Heart left ventricle (tissue), 16 donors: ENCODE data around the gene PRKAB2. TPM values are rescaled to one million over a fixed set of nuclear protein-coding genes. Genes with fewer than 3 reads are reported as not detected.
"Not testable (repeated sequence)": the region's sequence is repeated elsewhere in the genome, so short reads cannot be mapped to it uniquely, and the experiment has no call there.

Experiments used
- ATAC-seq, 4 donors: fragments of 200-7000 bp; cut with Tn5 transposase; one replicate each; pipeline ENCODE4 v1.9.1; 2020 to 2022; ENCODE audit warnings: moderate library complexity in 4 of 4, mild to moderate bottlenecking in 3 of 4, moderate number of reproducible peaks in 1 of 4
- DNase-seq, 5 donors: peaks; one replicate each; pipeline ENCODE4 v3.0.0-alpha.2; 2020
- H3K27ac ChIP-seq, 12 donors: fragments of 200-600 bp; sonication (generic) in 4 of 12; one replicate each; pipeline versions ENCODE4 v1.5.0 to v1.8.0; 2016 to 2022; ENCODE audit warnings: mild to moderate bottlenecking in 2 of 12
- H3K27me3 ChIP-seq, 9 donors: fragments of 200-600 bp; sonication (generic) in 2 of 9; one replicate each; pipeline versions ENCODE4 v1.5.1 to v1.8.0; 2016 to 2022; ENCODE audit warnings: mild to moderate bottlenecking in 3 of 9
- H3K36me3 ChIP-seq, 9 donors: fragments of 200-600 bp; sonication (generic) in 2 of 9; one replicate each; pipeline versions ENCODE4 v1.5.0 to v1.8.0; 2018 to 2022; ENCODE audit warnings: mild to moderate bottlenecking in 2 of 9
- H3K4me1 ChIP-seq, 12 donors: fragments of 200-600 bp; sonication (generic) in 4 of 12; one replicate each; pipeline versions ENCODE4 v1.5.0 to v1.8.0; 2016 to 2022; ENCODE audit warnings: mild to moderate bottlenecking in 3 of 12
- H3K4me3 ChIP-seq, 12 donors: fragments of 200-600 bp; sonication (generic) in 4 of 12; one replicate each; pipeline versions ENCODE4 v1.5.0 to v1.8.0; 2017 to 2022; ENCODE audit warnings: mild to moderate bottlenecking in 9 of 12, moderate library complexity in 4 of 12
- H3K9me3 ChIP-seq, 12 donors: fragments of 200-600 bp; sonication (generic) in 4 of 12; one replicate each; pipeline versions ENCODE4 v1.5.0 to v1.8.0; 2016 to 2022; ENCODE audit warnings: mild to moderate bottlenecking in 1 of 12
- CTCF ChIP-seq, 12 donors: fragments of 200-600 bp; sonication (generic) in 4 of 12; IDR thresholded peaks; one replicate each; pipeline versions ENCODE4 v1.5.0 to v1.8.0; 2018 to 2022; ENCODE audit warnings: antibody characterized with exemption in 12 of 12, mild to moderate bottlenecking in 5 of 12
- POLR2A ChIP-seq, 2 donors: fragments of 450-650 bp; IDR thresholded peaks; one replicate each; pipeline ENCODE4 v1.6.1; 2017; ENCODE audit warnings: antibody characterized with exemption in 2 of 2, mild to moderate bottlenecking in 2 of 2, moderate library complexity in 2 of 2
- WGBS, 4 donors: extraction: QIAGEN DNeasy Blood & Tissue Kit in 2 of 4; methylation state at CpG; one replicate each; pipeline versions ENCODE4 v1.1.5 to v1.1.7; 2013 to 2018; 5-methylcytosine and 5-hydroxymethylcytosine counted together
- intact Hi-C, 10 donors: fragments of 100-400 bp; cut with DNase I; formaldehyde crosslinking; loops; one replicate each; pipeline versions ENCODE4 v1.11.1 to v1.14.2; 2022
- polyA plus RNA-seq, 2 donors: library from polyadenylated mRNA; stranded (reverse); fragments of 200-250 nt; gene quantifications; one replicate each; pipeline ENCODE4 v1.2.3, GENCODE V29; 2013
- total RNA-seq, 9 donors: library from RNA; depleted of rRNA in 2 of 9; stranded (reverse); fragments of >200 nt in 2 of 9; fragmentation: NEBNext Ultra II Directional in 3 of 9; extraction: Animal tissue kit (Norgen Biotek cat#: 25700) in 3 of 9; gene quantifications; one replicate each; pipeline versions ENCODE4 v1.1.0 to v1.2.4, GENCODE V29; 2016 to 2023
- donor health status: ischemic (EF 13 %, LVEDD 7.1; RV severe dilation, severe dysfunction).
- donor health status: healthy with polysubstance abuse.
- donor health status: DM: no; HTN: yes; CAD: no.
- donor health status: DM: no; HTN: no; CAD: no.
- donor health status: ischemic (EF 25% LVEDD 6.9; RV normal size, moderate dysfunction).
- donor health status: ischemic (EF 25% LVEDD 5.7; RV mildly dilated, moderate dysfunction).
- donor health status: healthy.
- donor health status: DM: yes; HTN: yes; CAD: no.
- donor health status: ischemic (EF 35%, LVEDD 5.7; RV mildly dilated, moderate dysfunction).
- donor health status: nonischemic (EF 11% LVEDD 7.7; RV severe dilation, severe dysfunction).
- donor health status: DM: yes; HTN: yes; CAD: no.
- donor health status: PGD.
- donor health status: ischemic (EF 29% LVEDD 5.4; RV normal size, mild dysfunction).
- donor health status: nonischemic (EF 23%, LVEDD 6.1; RV moderate dilation, normal function).

Gene PRKAB2
- total and polyA plus RNA-seq, 11 donors = 6.7 to 43.2 (median 27.5) TPM

GRCh38 chr1:147142886-147143285 is 29.4 kb downstream of the PRKAB2 start:
- peaks cover 0 to 8% (median 0%) of the 10 kb centered on the region in 12 donors for H3K9me3 ChIP-seq
- H3K27me3 ChIP-seq = peaks cover 0 to 7% (median 0%) of the 10 kb centered on the region in 9 donors
- intact Hi-C loops = no loop called here
- no peak overlapping the region for H3K4me3 ChIP-seq
- no peaks in the 10 kb centered on the region for H3K36me3 ChIP-seq
- DNase-seq (no peak), ATAC-seq (no peak)
- TF ChIP-seq POLR2A (IDR thresholded peaks at IDR 0.05) (no peak), CTCF (IDR thresholded peaks at IDR 0.05) (no peak)
- no peak overlapping the region for H3K27ac ChIP-seq
- no peaks in the 10 kb centered on the region for H3K4me1 ChIP-seq
- 79 to 86% (median 82%) methylated on average over 2 of the region's 2 CpGs for WGBS, 4 donors

- 76 to 86% (median 79%) methylated on average over 1 of the region's 1 CpG for WGBS, 4 donors
- H3K36me3 ChIP-seq, H3K4me1 ChIP-seq, intact Hi-C loops, H3K4me3 ChIP-seq, H3K27ac ChIP-seq, H3K27me3 ChIP-seq, DNase-seq, ATAC-seq, H3K9me3 ChIP-seq: not testable (repeated sequence)
These were observed 41.5 kb downstream of the PRKAB2 start for GRCh38 chr1:147130721-147131120.

GRCh38 chr1:147129116-147129873 is 43.0 kb downstream of the PRKAB2 start:
- Histone ChIP-seq H3K36me3 (no peaks in the 10 kb centered on the region), H3K27ac (no peak overlapping the region), H3K9me3 (no peaks in the 10 kb centered on the region), H3K4me3 (no peak overlapping the region), H3K4me1 (no peaks in the 10 kb centered on the region), H3K27me3 (no peaks in the 10 kb centered on the region)
- WGBS, 4 donors = 84 to 96% (median 89%) methylated on average over 3 of the region's 3 CpGs
- ATAC-seq (no peak), DNase-seq (no peak)
- intact Hi-C loops = no loop called here
- TF ChIP-seq POLR2A (IDR thresholded peaks at IDR 0.05) (no peak), CTCF (IDR thresholded peaks at IDR 0.05) (no peak)

- Histone ChIP-seq H3K36me3 (no peaks in the 10 kb centered on the region), H3K27ac (no peak overlapping the region), H3K9me3 (no peaks in the 10 kb centered on the region), H3K4me3 (no peak overlapping the region), H3K27me3 (no peaks in the 10 kb centered on the region), H3K4me1 (no peaks in the 10 kb centered on the region)
- intact Hi-C loops = no loop called here
- no peak for DNase-seq
- TF ChIP-seq POLR2A (IDR thresholded peaks at IDR 0.05) (no peak), CTCF (IDR thresholded peaks at IDR 0.05) (no peak)
- no peak for ATAC-seq
- WGBS, 4 donors = 51 to 54% (median 53%) methylated on average over 2 of the region's 2 CpGs
These were observed 48.0 kb downstream of the PRKAB2 start for GRCh38 chr1:147124266-147124665.

GRCh38 chr1:147117109-147117508 is 55.2 kb downstream of the PRKAB2 start:
- 70 to 81% (median 76%) methylated on average over 1 of the region's 1 CpG for WGBS, 4 donors
- intact Hi-C loops = no loop called here
- no peak for TF ChIP-seq CTCF (IDR thresholded peaks at IDR 0.05)
- TF ChIP-seq POLR2A (IDR thresholded peaks at IDR 0.05) = no peak
- ATAC-seq (no peak), DNase-seq (no peak)
- Histone ChIP-seq H3K4me1 (no peaks in the 10 kb centered on the region), H3K36me3 (no peaks in the 10 kb centered on the region), H3K9me3 (no peaks in the 10 kb centered on the region), H3K27me3 (peaks cover 0 to 4% (median 0%) of the 10 kb centered on the region in 9 donors), H3K4me3 (no peak overlapping the region), H3K27ac (no peak overlapping the region)
